Uterus (tissue), 2 donors: ENCODE measurements around the gene GRAMD1A.

Source experiments
- CTCF ChIP-seq, 4 experiments: fragments of 200-600 bp in 2 of 4; fragments of 450-650 bp in 2 of 4; sonication (generic) in 2 of 4; IDR thresholded peaks; one replicate each; pipeline ENCODE4 v1.5.1; 2016 to 2019; ENCODE audit warnings: antibody characterized with exemption in 4 of 4, mild to moderate bottlenecking in 2 of 4, moderate library complexity in 1 of 4
- POLR2A ChIP-seq, 2 donors: fragments of 450-650 bp; IDR thresholded peaks; one replicate each; pipeline ENCODE4 v1.6.1; 2016; ENCODE audit warnings: antibody characterized with exemption in 2 of 2, mild to moderate bottlenecking in 1 of 2, moderate library complexity in 1 of 2

- no peak for TF ChIP-seq CTCF (IDR thresholded peaks at IDR 0.05)
- no peak for TF ChIP-seq POLR2A (IDR thresholded peaks at IDR 0.05)
These were observed 11.1 kb downstream of the GRAMD1A start for GRCh38 chr19:35011091-35011689.
